HK-2 (cell line): ENCODE results near the gene TAP2.

ENCODE experiments used
- DNase-seq: peaks from one replicate; pipeline ENCODE4 v3.0.0-alpha.2; 2018; ENCODE audit not compliant: unreplicated experiment

The TAP2 gene

GRCh38 chr6:32854376-32855178 lies 16.0 kb upstream of the TAP2 start:
- DNase-seq: no peak

DNA sequence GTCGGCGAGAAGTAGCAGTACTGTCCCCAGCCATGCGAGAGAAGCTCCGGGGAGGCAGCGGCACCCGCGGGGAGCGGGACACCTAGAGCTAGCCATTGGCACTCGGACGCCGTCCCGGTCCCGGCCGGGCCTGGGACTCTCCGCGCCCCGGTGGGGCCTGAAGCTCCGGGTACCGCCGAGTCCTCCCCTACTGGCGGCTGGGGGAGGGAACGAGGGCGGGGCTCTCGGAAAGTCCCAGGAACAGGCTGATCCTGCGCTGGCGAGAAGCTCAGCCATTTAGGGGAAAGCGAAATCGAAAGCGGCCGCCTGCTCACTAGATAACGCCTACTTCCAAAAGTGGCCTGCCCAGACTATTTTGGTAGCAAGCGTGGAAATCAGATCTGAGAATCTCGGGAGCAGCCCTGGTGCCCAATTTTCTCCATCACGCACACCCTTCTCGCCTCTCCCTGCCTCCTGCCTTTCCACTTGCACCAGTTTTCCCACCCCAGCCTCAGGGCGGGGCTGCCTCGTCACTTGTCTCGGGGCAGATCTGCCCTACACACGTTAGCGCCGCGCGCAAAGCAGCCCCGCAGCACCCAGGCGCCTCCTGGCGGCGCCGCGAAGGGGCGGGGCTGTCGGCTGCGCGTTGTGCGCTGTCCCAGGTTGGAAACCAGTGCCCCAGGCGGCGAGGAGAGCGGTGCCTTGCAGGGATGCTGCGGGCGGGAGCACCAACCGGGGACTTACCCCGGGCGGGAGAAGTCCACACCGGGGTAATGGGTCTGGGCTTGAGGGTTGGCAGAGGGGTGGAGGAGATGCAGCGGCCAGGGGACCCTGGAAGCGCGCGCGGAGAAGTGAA lies 15.2 kb upstream of the TAP2 start, which contains the start of the genes PSMB9 and TAP1:
TSS of gene PSMB9 (plus strand) at position 652 of the 835 bp plus-strand sequence. CDS start at position 690, 38 bp downstream.
TSS of gene TAP1 (minus strand) at position 164 of the 835 bp plus-strand sequence. CDS start at position 96, 68 bp downstream.
- peak; percentile 88 for DNase-seq

DNA sequence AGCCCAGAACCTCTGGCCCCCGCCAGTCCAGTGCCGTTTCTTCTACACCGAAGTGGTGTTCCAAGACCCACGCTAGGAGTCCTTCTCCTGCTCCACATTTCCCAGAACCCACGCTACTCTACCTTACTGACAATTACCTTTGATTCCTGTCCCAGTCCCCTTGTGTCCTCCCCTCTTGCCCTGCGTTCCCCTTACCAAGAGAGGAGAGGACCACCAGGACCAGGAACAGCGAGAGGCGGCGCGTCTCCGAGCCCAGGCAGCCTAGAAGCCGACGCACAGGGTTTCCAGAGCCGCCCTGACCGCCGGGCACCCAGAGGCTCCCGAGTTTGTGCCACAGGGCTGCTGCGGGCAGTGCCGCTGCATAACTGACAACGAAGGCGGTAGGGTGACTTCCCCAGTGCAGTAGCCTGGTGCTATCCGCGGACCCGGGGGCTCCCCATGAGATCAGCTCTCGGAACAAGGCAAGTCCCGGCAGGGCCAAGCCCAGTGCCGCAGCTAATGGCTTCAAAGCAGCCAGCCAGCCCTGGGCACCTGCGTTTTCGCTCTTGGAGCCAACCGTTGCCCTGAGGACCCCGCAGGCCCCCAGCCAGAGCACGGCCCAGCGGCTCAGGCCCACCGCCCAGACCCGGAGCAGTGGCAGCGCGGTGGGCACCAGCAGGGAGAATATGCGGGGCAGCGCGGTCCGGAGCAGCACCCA lies 14.5 kb upstream of the TAP2 start:
- peak; percentile 68 for DNase-seq

DNA sequence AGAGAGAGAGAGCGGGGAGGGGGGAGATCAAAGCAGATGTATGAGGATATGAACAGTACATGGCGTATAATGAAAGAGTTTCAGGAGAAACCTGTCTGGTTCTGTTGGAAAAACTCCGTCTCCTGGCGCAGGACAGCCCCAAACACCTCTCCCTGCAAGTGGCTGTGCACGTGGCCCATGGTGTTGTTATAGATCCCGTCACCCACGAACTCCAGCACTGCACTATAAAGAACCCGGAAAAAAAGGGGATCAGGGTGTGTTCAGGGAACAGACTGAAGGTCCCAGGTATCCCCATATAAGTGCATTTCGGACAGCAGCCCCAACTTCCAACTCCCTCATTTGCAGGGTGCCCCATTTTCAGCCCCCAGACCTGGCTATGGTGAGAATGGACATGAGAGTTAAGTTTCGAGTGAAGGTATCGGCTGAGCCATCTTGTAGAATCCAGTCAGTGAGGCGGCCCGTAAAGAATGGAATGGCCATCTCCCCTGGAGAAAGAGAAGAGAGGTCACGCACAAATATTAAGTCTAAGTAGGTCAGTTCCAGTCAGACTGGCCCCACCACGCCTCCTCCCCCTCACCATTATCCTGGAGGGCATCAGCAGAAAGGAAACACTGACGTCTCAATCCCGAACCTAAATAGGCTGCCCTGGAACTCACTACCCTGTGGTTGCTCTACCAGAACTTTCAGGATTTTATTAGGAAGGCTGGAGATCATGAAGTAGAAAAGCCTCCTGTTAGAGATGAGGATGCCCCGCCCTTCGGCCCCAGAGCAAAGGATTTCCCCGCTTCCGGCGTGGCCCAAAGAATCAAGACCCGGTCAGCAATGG lies 13.7 kb upstream of the TAP2 start:
- no peak for DNase-seq

GRCh38 chr6:32851025-32851424 lies 12.5 kb upstream of the TAP2 start:
- DNase-seq: no peak

DNA sequence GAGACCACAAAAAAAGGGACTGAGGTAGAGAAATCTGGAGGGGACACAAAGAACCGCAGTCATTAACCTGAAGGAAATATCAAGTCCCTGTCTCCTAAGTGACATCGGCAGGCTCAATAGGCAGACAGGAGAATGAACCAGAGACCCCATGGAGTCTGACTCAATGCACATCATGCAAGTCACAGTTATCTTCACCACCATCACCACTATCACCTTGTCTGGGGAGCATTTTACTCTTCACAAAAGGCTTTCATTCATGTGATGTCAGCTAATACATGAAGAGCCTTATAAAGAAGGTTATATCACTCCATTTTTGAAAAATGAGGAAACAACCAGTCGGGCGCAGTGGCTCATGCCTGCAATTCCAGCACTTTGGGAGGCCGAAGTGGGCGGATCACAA lies 10.6 kb upstream of the TAP2 start:
- no peak for DNase-seq

DNA sequence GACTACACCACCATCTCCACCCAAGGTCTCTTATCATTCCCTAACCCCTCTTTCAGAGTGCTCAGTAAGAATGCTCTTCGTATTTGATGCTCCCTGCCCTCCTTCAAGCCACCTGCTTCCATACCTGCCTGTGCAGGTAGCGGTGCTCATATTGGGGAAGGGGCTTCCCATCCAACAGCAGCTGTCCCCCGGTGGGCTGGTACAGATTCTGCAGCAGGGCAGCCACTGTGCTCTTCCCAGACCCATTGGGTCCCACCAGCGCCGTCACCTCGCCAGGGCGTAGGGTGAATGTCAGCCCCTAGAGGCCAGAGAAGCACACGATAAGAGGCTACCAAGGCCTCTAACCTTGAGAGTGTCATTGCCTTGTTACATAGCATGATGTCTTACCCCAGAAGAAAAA lies 9.3 kb upstream of the TAP2 start:
- DNase-seq: no peak

DNA sequence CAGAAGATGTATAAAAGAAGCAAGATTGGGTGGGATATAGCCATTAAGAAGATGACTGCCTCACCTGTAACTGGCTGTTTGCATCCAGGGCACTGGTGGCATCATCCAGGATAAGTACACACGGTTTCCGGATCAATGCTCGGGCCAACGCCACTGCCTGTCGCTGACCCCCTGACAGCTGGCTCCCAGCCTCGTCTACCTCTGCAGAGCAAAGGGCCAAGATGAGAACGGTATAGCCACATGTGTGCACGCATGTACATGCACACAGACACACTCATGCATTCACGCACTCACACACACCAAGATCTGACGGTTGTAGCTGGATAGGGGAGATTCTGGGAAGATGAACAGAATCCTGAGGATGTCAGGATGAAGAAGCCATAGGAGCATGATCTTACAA lies 8.5 kb upstream of the TAP2 start:
- no peak for DNase-seq

- no peak for DNase-seq
Measured at GRCh38 chr6:32845384-32845884, 6.9 kb upstream of the TAP2 start.

- DNase-seq: no peak
Measured at GRCh38 chr6:32844839-32845383, 6.4 kb upstream of the TAP2 start.

- peak; percentile 90 for DNase-seq
Measured at GRCh38 chr6:32843979-32844838, 5.7 kb upstream of the TAP2 start, which contains the start of gene PSMB8. TSS of gene PSMB8 (minus strand) at chr6:32844047. CDS start at chr6:32843996, 51 bp downstream.

- DNase-seq: peak; percentile 21
Measured at GRCh38 chr6:32843331-32843978, 4.9 kb upstream of the TAP2 start.

- DNase-seq: no peak
Measured at GRCh38 chr6:32842690-32843089, 4.2 kb upstream of the TAP2 start.

- DNase-seq: no peak
Measured at GRCh38 chr6:32842021-32842650, 3.6 kb upstream of the TAP2 start.

GRCh38 chr6:32840604-32841246 lies 2.2 kb upstream of the TAP2 start:
- DNase-seq: no peak

- no peak for DNase-seq
Measured at GRCh38 chr6:32839356-32839755, 817 bp upstream of the TAP2 start.

GRCh38 chr6:32837651-32838113 lies 857 bp downstream of the TAP2 start:
- peak; percentile 48 for DNase-seq

DNA sequence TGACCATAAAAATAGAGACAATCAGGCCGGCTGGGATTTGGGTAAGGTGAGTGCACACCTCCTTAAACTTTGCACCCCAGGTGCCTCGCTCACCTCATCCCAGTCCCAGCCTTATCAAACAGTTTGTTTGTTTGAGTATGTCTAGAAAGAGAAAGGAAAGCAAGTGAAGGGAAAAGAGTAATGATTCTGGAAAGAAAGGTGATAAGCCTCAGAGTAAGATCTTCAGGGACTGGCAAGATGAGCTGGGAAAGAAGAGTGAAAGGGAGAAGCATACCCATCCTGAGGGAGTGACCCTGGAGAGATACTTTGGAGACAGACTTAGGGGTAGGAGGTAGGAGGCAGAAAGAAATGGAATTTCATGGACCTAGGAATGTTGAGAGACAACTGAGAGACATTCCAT lies 1.7 kb downstream of the TAP2 start:
- DNase-seq: no peak
